Endothelial cell of umbilical vein (primary cell): ENCODE measurements around the gene HTT. TPM values are rescaled to one million over a fixed set of nuclear protein-coding genes. Genes with fewer than 3 reads are reported as not detected.

ENCODE experiments used
- BruUV-seq: library from RNA; stranded (reverse); fragments of 400-500 nt; replicated peaks from 2 replicates; lab custom pipeline; 2021; lab: Mats Ljungman, UMichigan
- CTCF ChIA-PET: fragments of 300-600, 350-600 bp; sonication (Branson Sonifier 250); formaldehyde crosslinking; loops from one replicate; lab custom pipeline; 2021; ENCODE audit warnings: antibody characterized with exemption, inconsistent platforms; lab: Charles Lee
- POLR2A ChIA-PET: fragments of 300-600, 350-600 bp; sonication (Branson Sonifier 250); formaldehyde crosslinking; loops from one replicate; lab custom pipeline; 2021; ENCODE audit warnings: antibody characterized with exemption, inconsistent platforms; lab: Charles Lee
- DNase-seq: peaks from one replicate; pipeline ENCODE4 v3.0.0-alpha.2; 2011; ENCODE audit warnings: low read depth, low spot score
- FAIRE-seq: peaks from 2 replicates; lab custom pipeline; 2011; peaks lifted over from hg19 to GRCh38; lab: Jason Lieb, UNC
- H2AFZ ChIP-seq: 2 replicates; pipeline ENCODE4 v1.6.0; 2012; ENCODE audit warnings: low read depth, low read length, control low read depth, inconsistent platforms
- H3K27ac ChIP-seq: 2 replicates; pipeline ENCODE4 v1.5.1; 2011; ENCODE audit warnings: low read depth, mild to moderate bottlenecking, control low read depth, low read length, moderate library complexity; ENCODE audit not compliant: insufficient read depth
- H3K27me3 ChIP-seq, 2 experiments: 2 replicates each; pipeline versions ENCODE4 v1.6.0 to v1.6.1; 2011; ENCODE audit warnings: low read length in 2 of 2, mixed read lengths in 1 of 2; ENCODE audit not compliant: control insufficient read depth in 2 of 2, insufficient read depth in 2 of 2
- H3K36me3 ChIP-seq, 2 experiments: 2 replicates in 1 of 2; 3 replicates in 1 of 2; pipeline ENCODE4 v1.5.1; 2011; ENCODE audit warnings: low read length in 2 of 2, mild to moderate bottlenecking in 1 of 2, moderate library complexity in 1 of 2; ENCODE audit not compliant: control insufficient read depth in 2 of 2, insufficient read depth in 2 of 2; ENCODE audit errors: extremely low read depth in 1 of 2
- H3K4me1 ChIP-seq: 3 replicates; pipeline ENCODE4 v1.5.1; 2011; ENCODE audit warnings: mild to moderate bottlenecking, low read length; ENCODE audit not compliant: control insufficient read depth, insufficient read depth; ENCODE audit errors: extremely low read depth
- H3K4me2 ChIP-seq: 2 replicates; pipeline ENCODE4 v1.6.1; 2011; ENCODE audit warnings: low read length, control low read depth, mixed read lengths; ENCODE audit not compliant: insufficient read depth
- H3K4me3 ChIP-seq, 3 experiments: fragments of 200-600 bp in 1 of 3; sonication (generic), shearing (Covaris generic) in 1 of 3; replicated peaks in 1 of 3; 2 replicates each; pipeline ENCODE4 v1.5.1; 2011 to 2016; ENCODE audit warnings: control low read depth in 3 of 3, low read length in 3 of 3, mild to moderate bottlenecking in 2 of 3, inconsistent platforms in 1 of 3, low read depth in 1 of 3, moderate library complexity in 1 of 3; ENCODE audit not compliant: insufficient read depth in 1 of 3
- H3K79me2 ChIP-seq: 2 replicates; pipeline ENCODE4 v1.6.0; 2012; ENCODE audit warnings: low read length, inconsistent platforms; ENCODE audit not compliant: control insufficient read depth, insufficient read depth
- H3K9ac ChIP-seq: replicated peaks from 2 replicates; pipeline ENCODE3; 2011; ENCODE audit warnings: low read length, control low read depth; ENCODE audit not compliant: insufficient read depth; ENCODE audit errors: extremely low read depth
- H3K9me1 ChIP-seq: replicated peaks from 3 replicates; pipeline ENCODE4 v1.6.0; 2011; ENCODE audit warnings: mild to moderate bottlenecking, low read length; ENCODE audit not compliant: control insufficient read depth, insufficient read depth; ENCODE audit errors: extremely low read depth
- H3K9me3 ChIP-seq: replicated peaks from 2 replicates; pipeline ENCODE4 v1.5.1; 2012; ENCODE audit warnings: low read length, inconsistent platforms; ENCODE audit not compliant: control insufficient read depth, insufficient read depth
- H4K20me1 ChIP-seq: replicated peaks from 2 replicates; pipeline ENCODE3; 2011; ENCODE audit warnings: mild to moderate bottlenecking, low read length; ENCODE audit not compliant: control insufficient read depth, insufficient read depth; ENCODE audit errors: extremely low read depth
- EZH2 ChIP-seq: IDR thresholded peaks from 2 replicates; pipeline ENCODE4 v1.6.1; 2012; ENCODE audit warnings: borderline replicate concordance, low read depth, mild to moderate bottlenecking, moderate library complexity, low read length, inconsistent platforms; ENCODE audit not compliant: severe bottlenecking
- FOS ChIP-seq: IDR thresholded peaks from 2 replicates; pipeline ENCODE4 v1.6.1; 2011; ENCODE audit warnings: mild to moderate bottlenecking, low read length, moderate library complexity, borderline replicate concordance; ENCODE audit not compliant: insufficient read depth
- GATA2 ChIP-seq: IDR thresholded peaks from 2 replicates; pipeline ENCODE4 v1.7.0; 2011; ENCODE audit warnings: low read depth, mild to moderate bottlenecking, moderate library complexity, mixed read lengths, low read length; ENCODE audit not compliant: insufficient read length, insufficient read depth
- JUN ChIP-seq: IDR thresholded peaks from 2 replicates; pipeline ENCODE4 v1.6.1; 2011; ENCODE audit warnings: borderline replicate concordance, low read depth; ENCODE audit not compliant: insufficient read length, insufficient read depth
- MYC ChIP-seq: IDR thresholded peaks from one replicate; pipeline ENCODE4 v1.6.1; 2011; ENCODE audit warnings: mild to moderate bottlenecking, low read depth, low read length
- POLR2A ChIP-seq: IDR thresholded peaks from 2 replicates; pipeline ENCODE4 v1.6.1; 2012; ENCODE audit warnings: low read depth, mild to moderate bottlenecking, control low read depth, low read length
- POLR2AphosphoS5 ChIP-seq: IDR thresholded peaks from 2 replicates; pipeline ENCODE4 v1.6.1; 2012; ENCODE audit warnings: low read depth, mild to moderate bottlenecking, control low read depth, low read length, moderate library complexity; ENCODE audit not compliant: insufficient read depth
- dilution Hi-C: fragments of 300-500 bp; cut with MboI; formaldehyde crosslinking; loops from one replicate; pipeline ENCODE4 v1.15.0; 2019; ENCODE audit warnings: low sequenced_read_pairs; ENCODE audit not compliant: extremely low pct_ligation_motif_present
- intact Hi-C: fragments of 100-400 bp; cut with micrococcal nuclease; formaldehyde crosslinking; loops from one replicate; pipeline ENCODE4 v1.10.0; 2022
- polyA plus RNA-seq, 4 experiments: library from polyadenylated mRNA; depleted of rRNA in 3 of 4; stranded (reverse) in 3 of 4; unstranded in 1 of 4; fragments of >200 nt; gene quantifications; 2 replicates each; pipeline versions ENCODE4 v1.2.1 to v1.2.3, GENCODE V29; 2011 to 2012; ENCODE audit warnings: missing spikeins in 1 of 4
- total RNA-seq: library from RNA; stranded (reverse); gene quantifications from 2 replicates; pipeline ENCODE4 v1.2.3, GENCODE V29; 2021
- TF ChIP-seq, protein P1 (sequence below), 2 donors: IDR thresholded peaks; 1 replicate in 1 of 2; 2 replicates in 1 of 2; pipeline ENCODE4 v1.5.1; 2011; ENCODE audit warnings: low read length in 2 of 2, mild to moderate bottlenecking in 2 of 2, moderate library complexity in 2 of 2, control low read depth in 1 of 2, inconsistent platforms in 1 of 2, low read depth in 1 of 2; ENCODE audit not compliant: insufficient read depth in 1 of 2; ENCODE audit errors: extremely low read depth in 1 of 2
- TF ChIP-seq, protein P2 (sequence below): IDR thresholded peaks from 2 replicates; pipeline ENCODE4 v1.6.1; 2011; ENCODE audit not compliant: insufficient read depth, insufficient read length

The HTT gene
- total and polyA plus RNA-seq, 2 donors (not counting 3 experiments of a cell fraction or from before 2014, with no cell fraction given) = 15.7 to 61.2 TPM

DNA sequence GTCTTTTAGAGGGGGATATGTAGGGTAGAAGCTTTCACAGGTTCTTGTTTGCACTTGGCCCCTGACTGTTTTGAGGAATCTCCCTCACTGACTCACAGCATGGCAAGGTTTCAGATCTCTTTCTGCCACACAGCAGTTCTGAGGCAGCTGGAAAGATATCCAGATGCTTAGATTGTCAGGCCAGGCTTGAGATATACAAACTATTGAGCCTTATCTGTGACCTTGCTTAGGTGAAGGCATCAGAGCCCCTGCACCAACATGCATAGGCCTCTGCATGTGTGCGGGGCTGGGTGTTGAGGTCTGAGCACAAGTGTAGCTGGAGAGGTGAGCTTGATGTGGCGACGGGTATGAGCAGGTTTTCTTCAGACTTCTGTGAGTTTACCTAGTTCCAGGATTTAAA is 93.5 kb downstream of the HTT start:
- Histone ChIP-seq H2AFZ (no peak overlapping the region), H3K4me1 (no peaks in the 10 kb centered on the region), H4K20me1 (no peaks in the 10 kb centered on the region), H3K4me3 (no peak overlapping the region), H3K27ac (no peak overlapping the region), H3K36me3 (peaks cover 0 to 10% of the 10 kb centered on the region in 2 experiments), H3K9ac (no peak overlapping the region), H3K4me2 (no peak overlapping the region), H3K9me3 (no peaks in the 10 kb centered on the region), H3K9me1 (no peaks in the 10 kb centered on the region), H3K27me3 (no peaks in the 10 kb centered on the region), H3K79me2 (no peaks in the 10 kb centered on the region)
- POLR2A ChIA-PET = no interaction called here
- BruUV-seq = no TSS peak
- FAIRE-seq (no peak), DNase-seq (no peak)
- CTCF ChIA-PET = interaction anchor here (1.1 kb wide), 2 partner anchors 9 to 22 kb away, joined by 3 read pairs; no protein-coding TSS in a partner anchor
- TF ChIP-seq JUN = no peak
- intact Hi-C loops (no loop called here), dilution Hi-C loops (no loop called here)

DNA sequence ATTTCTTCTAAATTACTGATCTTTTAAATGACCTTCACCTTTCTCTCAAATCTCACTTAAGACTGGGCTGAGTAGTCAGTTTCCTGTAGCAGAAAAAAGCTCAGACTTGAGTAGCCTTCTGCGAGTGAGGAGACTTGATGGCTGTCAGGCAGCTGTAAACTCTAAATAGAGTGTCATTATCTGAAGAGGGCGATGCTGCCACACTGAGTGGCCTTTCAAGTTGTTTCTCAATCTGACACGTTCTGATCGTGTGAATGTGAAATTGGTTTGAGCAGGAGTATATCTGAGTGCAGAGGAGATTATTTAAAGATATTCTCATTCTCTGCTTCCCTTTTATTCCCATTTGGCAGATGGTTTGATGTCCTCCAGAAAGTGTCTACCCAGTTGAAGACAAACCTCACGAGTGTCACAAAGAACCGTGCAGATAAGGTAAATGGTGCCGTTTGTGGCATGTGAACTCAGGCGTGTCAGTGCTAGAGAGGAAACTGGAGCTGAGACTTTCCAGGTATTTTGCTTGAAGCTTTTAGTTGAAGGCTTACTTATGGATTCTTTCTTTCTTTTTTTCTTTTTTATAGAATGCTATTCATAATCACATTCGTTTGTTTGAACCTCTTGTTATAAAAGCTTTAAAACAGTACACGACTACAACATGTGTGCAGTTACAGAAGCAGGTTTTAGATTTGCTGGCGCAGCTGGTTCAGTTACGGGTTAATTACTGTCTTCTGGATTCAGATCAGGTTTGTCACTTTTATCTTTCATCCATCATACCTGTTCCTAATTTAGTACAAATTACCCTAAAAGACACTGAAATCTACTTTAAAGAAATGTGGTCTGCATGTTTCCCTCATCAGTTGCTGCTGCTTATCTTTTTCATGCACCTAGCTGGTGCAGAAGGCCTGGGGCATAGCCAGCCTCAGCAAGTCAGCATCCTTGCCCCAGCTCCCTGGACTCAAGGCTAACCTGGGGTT is 100.2 kb downstream of the HTT start:
- intact Hi-C loops = no loop called here
- Histone ChIP-seq H3K36me3 (peaks cover 7 to 20% of the 10 kb centered on the region in 2 experiments), H3K27me3 (no peaks in the 10 kb centered on the region), H3K4me3 (no peak overlapping the region), H4K20me1 (no peaks in the 10 kb centered on the region), H3K9me1 (no peaks in the 10 kb centered on the region), H3K9ac (no peak overlapping the region), H2AFZ (no peak overlapping the region), H3K27ac (no peak overlapping the region), H3K4me2 (no peak overlapping the region), H3K4me1 (no peaks in the 10 kb centered on the region), H3K79me2 (no peaks in the 10 kb centered on the region), H3K9me3 (no peaks in the 10 kb centered on the region)
- no peak for TF ChIP-seq JUN
- TF ChIP-seq FOS = no peak
- TF ChIP-seq MYC = no peak
- TF ChIP-seq POLR2AphosphoS5 = no peak
- TF ChIP-seq, protein P1, sequence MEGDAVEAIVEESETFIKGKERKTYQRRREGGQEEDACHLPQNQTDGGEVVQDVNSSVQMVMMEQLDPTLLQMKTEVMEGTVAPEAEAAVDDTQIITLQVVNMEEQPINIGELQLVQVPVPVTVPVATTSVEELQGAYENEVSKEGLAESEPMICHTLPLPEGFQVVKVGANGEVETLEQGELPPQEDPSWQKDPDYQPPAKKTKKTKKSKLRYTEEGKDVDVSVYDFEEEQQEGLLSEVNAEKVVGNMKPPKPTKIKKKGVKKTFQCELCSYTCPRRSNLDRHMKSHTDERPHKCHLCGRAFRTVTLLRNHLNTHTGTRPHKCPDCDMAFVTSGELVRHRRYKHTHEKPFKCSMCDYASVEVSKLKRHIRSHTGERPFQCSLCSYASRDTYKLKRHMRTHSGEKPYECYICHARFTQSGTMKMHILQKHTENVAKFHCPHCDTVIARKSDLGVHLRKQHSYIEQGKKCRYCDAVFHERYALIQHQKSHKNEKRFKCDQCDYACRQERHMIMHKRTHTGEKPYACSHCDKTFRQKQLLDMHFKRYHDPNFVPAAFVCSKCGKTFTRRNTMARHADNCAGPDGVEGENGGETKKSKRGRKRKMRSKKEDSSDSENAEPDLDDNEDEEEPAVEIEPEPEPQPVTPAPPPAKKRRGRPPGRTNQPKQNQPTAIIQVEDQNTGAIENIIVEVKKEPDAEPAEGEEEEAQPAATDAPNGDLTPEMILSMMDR (IDR thresholded peaks at IDR 0.05; ENCODE audit: extremely low read depth in 1 of 2, insufficient read depth in 1 of 2, low read depth in 1 of 2, low read length in 2 of 2) = no peak
- no peak for TF ChIP-seq GATA2
- TF ChIP-seq POLR2A = no peak
- TF ChIP-seq EZH2 = no peak
- TF ChIP-seq, protein P2, sequence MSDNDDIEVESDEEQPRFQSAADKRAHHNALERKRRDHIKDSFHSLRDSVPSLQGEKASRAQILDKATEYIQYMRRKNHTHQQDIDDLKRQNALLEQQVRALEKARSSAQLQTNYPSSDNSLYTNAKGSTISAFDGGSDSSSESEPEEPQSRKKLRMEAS = no peak
- no peak for DNase-seq
- CTCF ChIA-PET = interaction anchor here (0.7 to 1.4 kb wide), 4 partner anchors 8 to 306 kb away, joined by 3 to 7 read pairs (median 4); no protein-coding TSS in a partner anchor
- BruUV-seq = no TSS peak
- no peak for FAIRE-seq
- POLR2A ChIA-PET = interaction anchor here (0.6 kb wide), 2 partner anchors 15 to 84 kb away, joined by 3 read pairs; no protein-coding TSS in a partner anchor
- dilution Hi-C loops = no loop called here
